ENCODE data around the gene ZDHHC11. TPM values are rescaled to one million over a fixed set of nuclear protein-coding genes. Genes with fewer than 3 reads are reported as not detected.

Gene ZDHHC11
- total and polyA plus RNA-seq, 2 experiments from 2014 or later = 5.8 to 8.5 TPM

GRCh38 chr5:891837-892393 lies 41.1 kb upstream of the ZDHHC11 start:
- no peaks in the 10 kb centered on the region for H4K20me1 ChIP-seq (ENCODE audit: insufficient read depth, poor library complexity, severe bottlenecking)
- H3K9me3 ChIP-seq (ENCODE audit: low read depth) = no peaks in the 10 kb centered on the region
- peak overlapping the region; percentile 85 for H3K4me3 ChIP-seq
- no peak for TF ChIP-seq EZH2 (IDR thresholded peaks at IDR 0.05; ENCODE audit: borderline replicate concordance)
- TF ChIP-seq CTCF (IDR thresholded peaks at IDR 0.05; ENCODE audit: poor library complexity) = no peak
- TF ChIP-seq EZH2phosphoT487 (IDR thresholded peaks at IDR 0.05; ENCODE audit: low read depth, severe bottlenecking, unreplicated experiment) = no peak
- peak; percentile 38 for DNase-seq (ENCODE audit: low spot score)
- H3K9me2 ChIP-seq (replicated peaks; ENCODE audit: insufficient read depth) = no peaks in the 10 kb centered on the region
- H3K4me2 ChIP-seq = peak overlapping the region; percentile 98
- no peaks in the 10 kb centered on the region for H3K36me3 ChIP-seq (replicated peaks; ENCODE audit: insufficient read depth, low read depth)
- no peaks in the 10 kb centered on the region for H3K27me3 ChIP-seq
- H3K79me2 ChIP-seq = peaks cover 39% of the 10 kb centered on the region
- H3K4me1 ChIP-seq (ENCODE audit: insufficient read depth) = peaks cover 10% of the 10 kb centered on the region
- peak overlapping the region; percentile 99 for H3K27ac ChIP-seq
- peak overlapping the region; percentile 89 for H2AFZ ChIP-seq
- WGBS (ENCODE audit: low lambda C conversion rate, missing lambda C conversion rate) = 15% methylated on average over 24 of the region's 25 CpGs

- Histone ChIP-seq H3K27me3 (no peaks in the 10 kb centered on the region), H3K9me2 (replicated peaks; ENCODE audit: insufficient read depth) (no peaks in the 10 kb centered on the region), H2AFZ (peak overlapping the region; percentile 89), H3K9me3 (ENCODE audit: low read depth) (no peaks in the 10 kb centered on the region), H3K4me3 (peak overlapping the region; percentile 85), H4K20me1 (ENCODE audit: insufficient read depth, poor library complexity, severe bottlenecking) (no peaks in the 10 kb centered on the region), H3K4me1 (ENCODE audit: insufficient read depth) (peaks cover 10% of the 10 kb centered on the region), H3K36me3 (replicated peaks; ENCODE audit: insufficient read depth, low read depth) (no peaks in the 10 kb centered on the region), H3K4me2 (peak overlapping the region; percentile 98), H3K27ac (peak overlapping the region; percentile 99), H3K79me2 (peaks cover 39% of the 10 kb centered on the region)
- DNase-seq (ENCODE audit: low spot score) = no peak
- WGBS (ENCODE audit: low lambda C conversion rate, missing lambda C conversion rate) = 86% methylated on average over 34 of the region's 34 CpGs
- no peak for TF ChIP-seq CTCF (IDR thresholded peaks at IDR 0.05; ENCODE audit: poor library complexity)
- no peak for TF ChIP-seq EZH2 (IDR thresholded peaks at IDR 0.05; ENCODE audit: borderline replicate concordance)
- no peak for TF ChIP-seq EZH2phosphoT487 (IDR thresholded peaks at IDR 0.05; ENCODE audit: low read depth, severe bottlenecking, unreplicated experiment)
Observed at GRCh38 chr5:891117-891836, 40.5 kb upstream of the ZDHHC11 start.

GRCh38 chr5:889075-889710 lies 38.4 kb upstream of the ZDHHC11 start:
- H3K27ac ChIP-seq = no peak overlapping the region
- H3K4me1 ChIP-seq (ENCODE audit: insufficient read depth) = peaks cover 10% of the 10 kb centered on the region
- H3K79me2 ChIP-seq = peaks cover 41% of the 10 kb centered on the region
- H3K9me3 ChIP-seq (ENCODE audit: low read depth) = no peaks in the 10 kb centered on the region
- WGBS (ENCODE audit: low lambda C conversion rate, missing lambda C conversion rate) = 95% methylated on average over 15 of the region's 15 CpGs
- no peak overlapping the region for H2AFZ ChIP-seq
- H3K36me3 ChIP-seq (replicated peaks; ENCODE audit: insufficient read depth, low read depth) = no peaks in the 10 kb centered on the region
- no peaks in the 10 kb centered on the region for H3K27me3 ChIP-seq
- H3K4me2 ChIP-seq = no peak overlapping the region
- no peak overlapping the region for H3K4me3 ChIP-seq
- TF ChIP-seq CTCF (IDR thresholded peaks at IDR 0.05; ENCODE audit: poor library complexity) = no peak
- TF ChIP-seq EZH2phosphoT487 (IDR thresholded peaks at IDR 0.05; ENCODE audit: low read depth, severe bottlenecking, unreplicated experiment) = no peak
- TF ChIP-seq EZH2 (IDR thresholded peaks at IDR 0.05; ENCODE audit: borderline replicate concordance) = no peak
- H4K20me1 ChIP-seq (ENCODE audit: insufficient read depth, poor library complexity, severe bottlenecking) = peaks cover under 1% of the 10 kb centered on the region
- DNase-seq (ENCODE audit: low spot score) = no peak
- H3K9me2 ChIP-seq (replicated peaks; ENCODE audit: insufficient read depth) = no peaks in the 10 kb centered on the region
